ENCODE data around the gene ZBTB16. TPM values are rescaled to one million over a fixed set of nuclear protein-coding genes. Genes with fewer than 3 reads are reported as not detected.

The ZBTB16 gene
- total RNA-seq, 1 experiment from 2014 or later, result 70.4 TPM

DNA sequence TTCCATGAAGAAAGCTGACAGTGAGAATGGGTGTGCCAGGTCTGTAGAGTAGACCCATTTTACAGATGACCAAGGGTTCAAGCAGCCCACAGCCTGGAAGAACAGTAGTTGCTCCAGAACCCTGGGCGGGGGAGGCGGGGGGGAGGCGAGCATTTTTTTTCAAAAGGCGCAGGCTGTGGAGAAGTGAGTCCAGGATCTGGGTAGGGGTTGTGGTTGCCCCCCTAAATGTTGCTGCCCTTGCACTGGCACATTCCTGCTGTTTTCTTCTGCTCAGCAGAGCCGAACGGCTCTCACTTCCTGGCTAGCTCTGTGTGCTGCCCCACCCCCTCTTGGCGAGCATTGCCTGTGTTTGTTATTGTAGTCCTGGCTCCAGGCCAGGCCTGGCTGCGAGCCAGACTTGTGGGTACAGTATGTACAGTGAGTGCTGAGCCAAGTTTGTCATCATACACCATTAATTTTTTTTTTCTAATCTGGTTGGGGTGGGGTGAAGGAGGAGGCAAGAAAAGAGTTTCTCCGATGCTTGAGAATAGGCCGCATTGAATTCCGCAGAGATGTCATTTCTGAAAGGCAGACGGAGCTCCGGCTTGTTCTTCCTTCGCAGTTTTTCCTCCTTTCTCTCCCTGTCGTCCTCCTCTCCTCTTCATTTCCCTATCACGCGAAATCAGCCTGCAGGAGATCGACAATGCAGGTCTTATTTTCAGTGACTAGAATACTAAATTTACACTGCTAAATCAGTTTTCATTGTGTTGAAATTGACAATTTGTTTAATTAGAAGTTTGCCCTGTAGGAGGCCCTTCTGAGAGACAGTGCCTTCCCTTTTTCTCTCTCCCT is 100.5 kb downstream of the ZBTB16 start:
- TF ChIP-seq, protein P1, sequence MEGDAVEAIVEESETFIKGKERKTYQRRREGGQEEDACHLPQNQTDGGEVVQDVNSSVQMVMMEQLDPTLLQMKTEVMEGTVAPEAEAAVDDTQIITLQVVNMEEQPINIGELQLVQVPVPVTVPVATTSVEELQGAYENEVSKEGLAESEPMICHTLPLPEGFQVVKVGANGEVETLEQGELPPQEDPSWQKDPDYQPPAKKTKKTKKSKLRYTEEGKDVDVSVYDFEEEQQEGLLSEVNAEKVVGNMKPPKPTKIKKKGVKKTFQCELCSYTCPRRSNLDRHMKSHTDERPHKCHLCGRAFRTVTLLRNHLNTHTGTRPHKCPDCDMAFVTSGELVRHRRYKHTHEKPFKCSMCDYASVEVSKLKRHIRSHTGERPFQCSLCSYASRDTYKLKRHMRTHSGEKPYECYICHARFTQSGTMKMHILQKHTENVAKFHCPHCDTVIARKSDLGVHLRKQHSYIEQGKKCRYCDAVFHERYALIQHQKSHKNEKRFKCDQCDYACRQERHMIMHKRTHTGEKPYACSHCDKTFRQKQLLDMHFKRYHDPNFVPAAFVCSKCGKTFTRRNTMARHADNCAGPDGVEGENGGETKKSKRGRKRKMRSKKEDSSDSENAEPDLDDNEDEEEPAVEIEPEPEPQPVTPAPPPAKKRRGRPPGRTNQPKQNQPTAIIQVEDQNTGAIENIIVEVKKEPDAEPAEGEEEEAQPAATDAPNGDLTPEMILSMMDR (IDR thresholded peaks at IDR 0.05; ENCODE audit: unreplicated experiment), result peak; percentile 15
- Mint-ChIP-seq H3K9me3 (ENCODE audit: unreplicated experiment) (no peaks in the 10 kb centered on the region), H3K27ac (ENCODE audit: low read depth, unreplicated experiment) (peak overlapping the region; percentile 99), H3K4me1 (ENCODE audit: insufficient read depth, unreplicated experiment) (peaks cover 87% of the 10 kb centered on the region), H3K27me3 (ENCODE audit: insufficient read depth, unreplicated experiment) (no peaks in the 10 kb centered on the region), H3K4me3 (ENCODE audit: unreplicated experiment) (peak overlapping the region; percentile 65), H3K36me3 (ENCODE audit: insufficient read depth, unreplicated experiment) (peaks cover 100% of the 10 kb centered on the region)
- no TSS peak for BruUV-seq (replicated peaks)
- POLR2A ChIA-PET, result interaction anchor here (0.6 to 19.5 kb wide), 26 partner anchors 13 to 1707 kb away, joined by 3 to 1399 read pairs (median 4); partner anchors contain the start of genes NNMT, RBM7 and ZBTB16
- intact Hi-C loops (cut with micrococcal nuclease), result loop anchor here (1.0 to 5.0 kb wide), 3 partner anchors 19 to 101 kb away; partner anchors contain the start of gene ZBTB16
- CTCF ChIA-PET, result interaction anchor here (0.6 to 1.3 kb wide), 5 partner anchors 9 to 132 kb away, joined by 3 read pairs; no protein-coding TSS in a partner anchor
- peak; percentile 100 for DNase-seq (ENCODE audit: unreplicated experiment)

GRCh38 chr11:114160894-114161293 is 101.4 kb downstream of the ZBTB16 start:
- H3K4me1 Mint-ChIP-seq (ENCODE audit: insufficient read depth, unreplicated experiment), result peaks cover 87% of the 10 kb centered on the region
- ChIA-PET POLR2A (interaction anchor here (0.6 to 19.5 kb wide), 14 partner anchors 14 to 254 kb away, joined by 3 to 1399 read pairs (median 10); partner anchors contain the start of genes NNMT, RBM7 and ZBTB16), CTCF (interaction anchor here (1.0 to 1.3 kb wide), 3 partner anchors 8 to 36 kb away, joined by 3 read pairs; no protein-coding TSS in a partner anchor)
- no peaks in the 10 kb centered on the region for H3K27me3 Mint-ChIP-seq (ENCODE audit: insufficient read depth, unreplicated experiment)
- peak; percentile 80 for DNase-seq (ENCODE audit: unreplicated experiment)
- peak overlapping the region; percentile 99 for H3K27ac Mint-ChIP-seq (ENCODE audit: low read depth, unreplicated experiment)
- H3K9me3 Mint-ChIP-seq (ENCODE audit: unreplicated experiment), result no peaks in the 10 kb centered on the region
- H3K36me3 Mint-ChIP-seq (ENCODE audit: insufficient read depth, unreplicated experiment), result peaks cover 100% of the 10 kb centered on the region
- no TSS peak for BruUV-seq (replicated peaks)
- TF ChIP-seq, protein P1 (IDR thresholded peaks at IDR 0.05; ENCODE audit: unreplicated experiment), result no peak
- intact Hi-C loops (cut with micrococcal nuclease), result loop anchor here (1.0 to 5.0 kb wide), 3 partner anchors 18 to 102 kb away; partner anchors contain the start of gene ZBTB16
- peak overlapping the region; percentile 65 for H3K4me3 Mint-ChIP-seq (ENCODE audit: unreplicated experiment)

DNA sequence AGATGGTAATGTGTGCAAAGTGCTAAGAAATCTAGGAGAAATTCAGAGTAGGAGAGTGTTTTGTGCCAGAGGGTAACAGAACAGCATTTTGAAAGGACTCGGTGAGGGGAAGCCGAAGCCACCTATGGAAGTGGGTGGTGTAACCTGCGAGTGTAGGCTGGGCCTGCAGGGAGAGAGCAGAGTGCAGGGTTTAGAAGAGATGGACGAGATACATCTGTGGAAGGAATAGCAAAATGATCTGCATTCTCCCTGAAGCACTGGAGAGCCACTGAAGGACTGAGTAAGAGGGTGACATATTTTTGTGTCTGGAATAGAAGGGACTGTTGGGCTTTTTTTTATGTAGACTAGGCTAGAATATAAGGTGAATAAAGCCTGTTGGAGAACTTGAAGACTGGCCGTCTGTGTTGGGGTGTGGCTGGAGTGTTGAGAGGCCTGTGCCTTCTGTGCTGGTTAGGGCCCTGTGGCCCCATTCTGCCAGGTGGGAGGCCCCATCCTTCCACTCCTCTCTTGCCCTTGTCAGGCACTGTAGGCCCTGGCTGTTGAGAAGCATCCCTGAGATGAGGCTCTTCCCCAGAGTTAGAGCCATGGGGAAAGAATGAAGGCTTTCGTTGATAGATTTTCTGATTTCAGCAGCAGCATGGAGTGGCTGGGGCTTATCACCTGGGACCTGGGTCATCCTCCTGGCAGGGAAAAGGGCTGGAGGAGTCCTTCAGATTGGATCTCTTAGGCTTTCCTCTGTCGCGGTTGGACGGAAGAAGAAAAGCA is 102.2 kb downstream of the ZBTB16 start:
- peak overlapping the region; percentile 99 for H3K27ac Mint-ChIP-seq (ENCODE audit: low read depth, unreplicated experiment)
- H3K9me3 Mint-ChIP-seq (ENCODE audit: unreplicated experiment), result no peaks in the 10 kb centered on the region
- no peak for DNase-seq (ENCODE audit: unreplicated experiment)
- H3K27me3 Mint-ChIP-seq (ENCODE audit: insufficient read depth, unreplicated experiment), result no peaks in the 10 kb centered on the region
- TF ChIP-seq, protein P1 (IDR thresholded peaks at IDR 0.05; ENCODE audit: unreplicated experiment), result no peak
- POLR2A ChIA-PET, result interaction anchor here (0.6 to 33.6 kb wide), 19 partner anchors 2 to 254 kb away, joined by 3 to 1399 read pairs (median 22); partner anchors contain the start of genes NNMT and ZBTB16
- intact Hi-C loops (cut with micrococcal nuclease), result loop anchor here (5.0 kb wide), 1 partner anchor 79 kb away; no protein-coding TSS in a partner anchor
- CTCF ChIA-PET, result interaction anchor here (0.6 to 1.3 kb wide), 2 partner anchors 13 to 64 kb away, joined by 3 read pairs; no protein-coding TSS in a partner anchor
- H3K4me1 Mint-ChIP-seq (ENCODE audit: insufficient read depth, unreplicated experiment), result peaks cover 89% of the 10 kb centered on the region
- BruUV-seq (replicated peaks), result TSS peak; percentile 46
- peaks cover 100% of the 10 kb centered on the region for H3K36me3 Mint-ChIP-seq (ENCODE audit: insufficient read depth, unreplicated experiment)
- H3K4me3 Mint-ChIP-seq (ENCODE audit: unreplicated experiment), result peak overlapping the region; percentile 26
